ENCODE results near the gene WNT8B. TPM values are rescaled to one million over a fixed set of nuclear protein-coding genes. Genes with fewer than 3 reads are reported as not detected.

The WNT8B gene
- total and polyA plus RNA-seq, 3 donors from 2014 or later: 0.20 to 0.37 TPM; not detected in 1

- Histone ChIP-seq H3K27me3 (no peaks in the 10 kb centered on the region), H3K4me3 (peak overlapping the region; percentile 17 to 36), H3K4me1 (no peaks in the 10 kb centered on the region), H3K36me3 (ENCODE audit: low read depth, missing control alignments) (no peaks in the 10 kb centered on the region), H3K27ac (no peak overlapping the region), H3K9me3 (no peaks in the 10 kb centered on the region)
- no peak for TF ChIP-seq POLR2A (IDR thresholded peaks at IDR 0.05)
- intact Hi-C loops (cut with DNase I; ENCODE audit: low total_unique reads): no loop called here
- WGBS, 2 donors: 2 to 5% methylated on average over 10 to 19 of the region's 19 CpGs
- DNase-seq: peak; percentile 92
Observed at GRCh38 chr10:100481462-100482081, 18.8 kb downstream of the WNT8B start.

- WGBS, 2 donors: 0 to 2% methylated on average over 11 to 44 of the region's 59 CpGs
- Histone ChIP-seq H3K27ac (no peak overlapping the region), H3K27me3 (no peaks in the 10 kb centered on the region), H3K4me1 (no peaks in the 10 kb centered on the region), H3K36me3 (ENCODE audit: low read depth, missing control alignments) (no peaks in the 10 kb centered on the region), H3K9me3 (no peaks in the 10 kb centered on the region), H3K4me3 (peak overlapping the region; percentile 17 to 36)
- intact Hi-C loops (cut with DNase I; ENCODE audit: low total_unique reads): no loop called here
- TF ChIP-seq POLR2A (IDR thresholded peaks at IDR 0.05) (no peak), CTCF (IDR thresholded peaks at IDR 0.05) (peak; percentile 29 to 80 (median 61))
- peak; percentile 85 for DNase-seq
Observed at GRCh38 chr10:100482181-100482833, 19.5 kb downstream of the WNT8B start.

- no peak for DNase-seq
- Histone ChIP-seq H3K27ac (no peak overlapping the region), H3K27me3 (no peaks in the 10 kb centered on the region), H3K4me3 (no peak overlapping the region), H3K4me1 (no peaks in the 10 kb centered on the region), H3K9me3 (no peaks in the 10 kb centered on the region), H3K36me3 (ENCODE audit: low read depth, missing control alignments) (no peaks in the 10 kb centered on the region)
- 28 to 29% methylated on average over 5 of the region's 5 CpGs for WGBS, 2 donors
- TF ChIP-seq CTCF (IDR thresholded peaks at IDR 0.05) (peak in 1 of 3 experiments; percentile 16), POLR2A (IDR thresholded peaks at IDR 0.05) (no peak)
- intact Hi-C loops (cut with DNase I; ENCODE audit: low total_unique reads): no loop called here
Observed at GRCh38 chr10:100482834-100483185, 20.0 kb downstream of the WNT8B start.

- no peaks in the 10 kb centered on the region for H3K36me3 ChIP-seq (ENCODE audit: low read depth, missing control alignments)
- DNase-seq: no peak
- 76 to 93% methylated on average over 5 of the region's 5 CpGs for WGBS, 2 donors
- H3K4me3 ChIP-seq: no peak overlapping the region
- no peaks in the 10 kb centered on the region for H3K9me3 ChIP-seq
- no peaks in the 10 kb centered on the region for H3K4me1 ChIP-seq
- TF ChIP-seq POLR2A (IDR thresholded peaks at IDR 0.05) (no peak), CTCF (IDR thresholded peaks at IDR 0.05) (no peak)
- H3K27ac ChIP-seq: no peak overlapping the region
- no peaks in the 10 kb centered on the region for H3K27me3 ChIP-seq
- intact Hi-C loops (cut with DNase I; ENCODE audit: low total_unique reads): no loop called here
Observed at GRCh38 chr10:100483876-100484666, 21.3 kb downstream of the WNT8B start.

GRCh38 chr10:100485366-100485765, 22.6 kb downstream of the WNT8B start:
- DNase-seq: no peak
- Histone ChIP-seq H3K27me3 (no peaks in the 10 kb centered on the region), H3K4me1 (no peaks in the 10 kb centered on the region), H3K9me3 (no peaks in the 10 kb centered on the region), H3K4me3 (no peak overlapping the region), H3K27ac (no peak overlapping the region), H3K36me3 (ENCODE audit: low read depth, missing control alignments) (no peaks in the 10 kb centered on the region)
- TF ChIP-seq CTCF (IDR thresholded peaks at IDR 0.05): no peak
- TF ChIP-seq POLR2A (IDR thresholded peaks at IDR 0.05): no peak
- intact Hi-C loops (cut with DNase I; ENCODE audit: low total_unique reads): no loop called here
- 82 to 89% methylated on average over 8 of the region's 8 CpGs for WGBS, 2 donors

All from testis (tissue), 3 donors.